Neural cell (in vitro differentiated cells): Measurements from ENCODE around the gene WDR20.

Source experiments
- CTCF ChIP-seq: fragments of 450-650 bp; IDR thresholded peaks from 2 replicates; pipeline ENCODE4 v1.5.1; 2014; ENCODE audit warnings: antibody characterized with exemption, mild to moderate bottlenecking, moderate library complexity; ENCODE audit not compliant: poor library complexity, severe bottlenecking
- EP300 ChIP-seq: fragments of 450-650 bp; conservative IDR thresholded peaks from 2 replicates; pipeline ENCODE4 v1.6.1; 2014; ENCODE audit warnings: antibody characterized with exemption, mild to moderate bottlenecking, moderate library complexity; ENCODE audit not compliant: poor library complexity, severe bottlenecking
- EZH2 ChIP-seq: fragments of 200-600, 300-800 bp; shearing (Covaris generic), sonication (generic); IDR thresholded peaks from 2 replicates; pipeline ENCODE4 v1.6.1; 2014; ENCODE audit warnings: antibody characterized with exemption, low read length, borderline replicate concordance, mild to moderate bottlenecking; ENCODE audit not compliant: insufficient read depth, poor library complexity, severe bottlenecking
- POLR2AphosphoS5 ChIP-seq: IDR thresholded peaks from 2 replicates; pipeline ENCODE4 v1.6.1; 2012
- TAF1 ChIP-seq: IDR thresholded peaks from 2 replicates; pipeline ENCODE4 v1.6.1; 2012; ENCODE audit warnings: low read depth

GRCh38 chr14:102222009-102222575 lies 82.4 kb downstream of the WDR20 start:
- TF ChIP-seq CTCF (no peak), EP300 (no peak), EZH2 (no peak), TAF1 (no peak), POLR2AphosphoS5 (no peak)
